DOHH2 (cell line): Measurements from ENCODE around the gene ITPK1.

Source experiments
- H3F3A ChIP-seq: fragments of 200-600 bp; sonication (generic), shearing (Covaris generic); 2 replicates; pipeline ENCODE4 v1.6.0; 2016; ENCODE audit warnings: antibody characterized with exemption, mild to moderate bottlenecking; ENCODE audit not compliant: control insufficient read depth, insufficient read depth
- H3K27ac ChIP-seq: fragments of 200-600 bp; sonication (generic); 2 replicates; pipeline ENCODE4 v1.5.1; 2014; ENCODE audit warnings: low read depth, mild to moderate bottlenecking, low read length, moderate library complexity
- H3K27me3 ChIP-seq: fragments of 200-600 bp; sonication (generic); 2 replicates; pipeline ENCODE4 v1.6.1; 2014; ENCODE audit warnings: mild to moderate bottlenecking, low read length, mixed read lengths; ENCODE audit not compliant: control insufficient read depth
- H3K36me3 ChIP-seq: fragments of 200-600 bp; sonication (generic); 2 replicates; pipeline ENCODE4 v1.6.1; 2014; ENCODE audit warnings: mild to moderate bottlenecking, low read length, moderate library complexity, mixed read lengths; ENCODE audit not compliant: control insufficient read depth
- H3K4me1 ChIP-seq: fragments of 200-600 bp; sonication (generic); 2 replicates; pipeline ENCODE4 v1.6.1; 2014; ENCODE audit warnings: mild to moderate bottlenecking, low read length, mixed read lengths; ENCODE audit not compliant: control insufficient read depth
- H3K4me2 ChIP-seq: fragments of 200-600 bp; sonication (generic); 2 replicates; pipeline ENCODE4 v1.6.0; 2014; ENCODE audit warnings: mild to moderate bottlenecking, low read length, moderate library complexity
- H3K4me3 ChIP-seq: fragments of 200-600 bp; sonication (generic); 2 replicates; pipeline ENCODE4 v1.5.1; 2014; ENCODE audit warnings: mild to moderate bottlenecking, low read length, mixed read lengths
- H3K79me2 ChIP-seq: fragments of 200-600 bp; sonication (generic); 2 replicates; pipeline ENCODE4 v1.6.1; 2014; ENCODE audit warnings: mild to moderate bottlenecking, low read length, mixed read lengths; ENCODE audit not compliant: control insufficient read depth
- H3K9me2 ChIP-seq: fragments of 200-600 bp; sonication (generic); replicated peaks from 2 replicates; pipeline ENCODE4 v1.6.1; 2014; ENCODE audit warnings: mild to moderate bottlenecking, low read length, mixed read lengths; ENCODE audit not compliant: control insufficient read depth
- H3K9me3 ChIP-seq: fragments of 200-600 bp; sonication (generic); 2 replicates; pipeline ENCODE4 v1.6.1; 2014; ENCODE audit warnings: antibody characterized with exemption, low read length, mixed read lengths; ENCODE audit not compliant: control insufficient read depth, insufficient read depth
- H4K20me1 ChIP-seq: fragments of 200-600 bp; sonication (generic); 2 replicates; pipeline ENCODE4 v1.6.0; 2014; ENCODE audit warnings: low read depth, mild to moderate bottlenecking, antibody characterized with exemption, low read length, moderate library complexity; ENCODE audit not compliant: control insufficient read depth, insufficient read depth
- CTCF ChIP-seq: fragments of 200-600 bp; sonication (generic); IDR thresholded peaks from one replicate; pipeline ENCODE4 v1.5.1; 2014; ENCODE audit warnings: antibody characterized with exemption, mild to moderate bottlenecking, low read depth, low read length; ENCODE audit not compliant: poor library complexity, severe bottlenecking
- EZH2phosphoT487 ChIP-seq: fragments of 200-600 bp; sonication (generic); IDR thresholded peaks from 2 replicates; pipeline ENCODE4 v1.6.1; 2017; ENCODE audit warnings: borderline replicate concordance, mild to moderate bottlenecking, antibody characterized with exemption, low read length, moderate library complexity, mixed read lengths

Gene ITPK1

GRCh38 chr14:92942576-92942975 is 173.1 kb downstream of the ITPK1 start:
- Histone ChIP-seq H3K4me2 (no peak overlapping the region), H3K4me1 (no peaks in the 10 kb centered on the region), H3K9me2 (no peaks in the 10 kb centered on the region), H3K27ac (no peak overlapping the region), H3F3A (no peaks in the 10 kb centered on the region), H3K9me3 (no peaks in the 10 kb centered on the region), H3K79me2 (no peaks in the 10 kb centered on the region), H3K36me3 (no peaks in the 10 kb centered on the region), H3K27me3 (no peaks in the 10 kb centered on the region), H4K20me1 (no peaks in the 10 kb centered on the region), H3K4me3 (no peak overlapping the region)
- TF ChIP-seq CTCF = no peak
- TF ChIP-seq EZH2phosphoT487 = no peak

GRCh38 chr14:92942136-92942535 is 173.6 kb downstream of the ITPK1 start:
- H3F3A ChIP-seq = no peaks in the 10 kb centered on the region
- H3K4me2 ChIP-seq = no peak overlapping the region
- H3K4me3 ChIP-seq = no peak overlapping the region
- H3K27ac ChIP-seq = no peak overlapping the region
- no peaks in the 10 kb centered on the region for H3K36me3 ChIP-seq
- H3K9me2 ChIP-seq = no peaks in the 10 kb centered on the region
- H3K9me3 ChIP-seq = no peaks in the 10 kb centered on the region
- no peaks in the 10 kb centered on the region for H3K79me2 ChIP-seq
- no peaks in the 10 kb centered on the region for H3K4me1 ChIP-seq
- H3K27me3 ChIP-seq = no peaks in the 10 kb centered on the region
- TF ChIP-seq CTCF = no peak
- no peak for TF ChIP-seq EZH2phosphoT487
- H4K20me1 ChIP-seq = no peaks in the 10 kb centered on the region

DNA sequence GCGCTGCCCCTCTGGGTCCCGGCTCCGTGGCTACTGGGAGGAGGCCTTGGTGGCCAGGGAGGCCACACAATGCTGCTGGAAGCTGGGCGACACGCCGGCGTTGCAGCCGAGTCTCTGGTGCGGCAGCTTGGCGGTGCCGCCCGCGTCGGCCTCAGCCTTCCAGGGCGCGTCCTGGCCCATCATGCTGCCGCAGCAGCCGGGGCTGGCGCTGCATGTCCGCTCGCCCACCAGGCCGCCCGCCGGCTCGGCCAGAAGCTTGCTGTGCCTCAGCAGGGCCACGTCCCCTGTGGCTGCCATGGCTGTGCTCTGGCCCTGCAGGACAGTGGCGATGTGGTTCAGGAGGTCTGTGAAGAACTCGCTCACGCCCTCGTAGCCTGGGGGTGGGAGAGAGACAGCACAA is 174.2 kb downstream of the ITPK1 start:
- Histone ChIP-seq H3K9me3 (no peaks in the 10 kb centered on the region), H3K9me2 (no peaks in the 10 kb centered on the region), H3F3A (no peaks in the 10 kb centered on the region), H3K79me2 (no peaks in the 10 kb centered on the region), H3K27me3 (no peaks in the 10 kb centered on the region), H3K4me1 (no peaks in the 10 kb centered on the region), H3K36me3 (no peaks in the 10 kb centered on the region), H3K4me2 (no peak overlapping the region), H4K20me1 (no peaks in the 10 kb centered on the region), H3K4me3 (no peak overlapping the region), H3K27ac (no peak overlapping the region)
- TF ChIP-seq CTCF = no peak
- no peak for TF ChIP-seq EZH2phosphoT487

GRCh38 chr14:92940543-92940942 is 175.2 kb downstream of the ITPK1 start:
- Histone ChIP-seq H3F3A (no peaks in the 10 kb centered on the region), H3K79me2 (no peaks in the 10 kb centered on the region), H3K9me2 (no peaks in the 10 kb centered on the region), H3K27me3 (no peaks in the 10 kb centered on the region), H4K20me1 (no peaks in the 10 kb centered on the region), H3K4me3 (no peak overlapping the region), H3K27ac (no peak overlapping the region), H3K36me3 (no peaks in the 10 kb centered on the region), H3K9me3 (no peaks in the 10 kb centered on the region), H3K4me2 (no peak overlapping the region), H3K4me1 (no peaks in the 10 kb centered on the region)
- TF ChIP-seq EZH2phosphoT487 (no peak), CTCF (no peak)
